Fibroblast of villous mesenchyme (primary cell): ENCODE data around the gene BLID. TPM values are rescaled to one million over a fixed set of nuclear protein-coding genes. Genes with fewer than 3 reads are reported as not detected.

ENCODE experiments used
- DNase-seq: peaks from one replicate; pipeline ENCODE4 v3.0.0-alpha.2; 2010; ENCODE audit warnings: low read depth
- H3K4me3 ChIP-seq: 2 replicates; pipeline ENCODE4 v1.5.1; 2011; ENCODE audit warnings: low read depth, mild to moderate bottlenecking, low read length
- CTCF ChIP-seq: IDR thresholded peaks from 2 replicates; pipeline ENCODE4 v1.5.1; 2012; ENCODE audit warnings: low read depth, mild to moderate bottlenecking, low read length; ENCODE audit not compliant: insufficient read depth
- total RNA-seq: library from RNA; depleted of rRNA; stranded (reverse); fragments of >200 nt; gene quantifications from 2 replicates; pipeline ENCODE4 v1.2.3, GENCODE V29; 2012

Gene BLID
- total RNA-seq, 1 donor: 6.0 TPM

- TF ChIP-seq CTCF: no peak
- DNase-seq: peak; percentile 53
- peak overlapping the region; percentile 43 for H3K4me3 ChIP-seq
Measured at GRCh38 chr11:122158171-122158570, 42.2 kb upstream of the BLID start.

GRCh38 chr11:122157653-122158161, 41.7 kb upstream of the BLID start:
- TF ChIP-seq CTCF: no peak
- H3K4me3 ChIP-seq: peak overlapping the region; percentile 43
- DNase-seq: peak; percentile 57

- no peak for TF ChIP-seq CTCF
- DNase-seq: peak; percentile 72
Measured at GRCh38 chr11:122156940-122157382, 40.9 kb upstream of the BLID start.

GRCh38 chr11:122155765-122156527, 39.9 kb upstream of the BLID start:
- no peak for TF ChIP-seq CTCF
- DNase-seq: no peak

More at GRCh38 chr11:122156940-122157382, 40.9 kb upstream of the BLID start:
- peak overlapping the region; percentile 43 for H3K4me3 ChIP-seq

GRCh38 chr11:122154994-122155393, 39.0 kb upstream of the BLID start:
- TF ChIP-seq CTCF: no peak
- DNase-seq: no peak
- no peak overlapping the region for H3K4me3 ChIP-seq

More at GRCh38 chr11:122155765-122156527, 39.9 kb upstream of the BLID start:
- peak overlapping the region; percentile 43 for H3K4me3 ChIP-seq

- no peak for TF ChIP-seq CTCF
- no peak overlapping the region for H3K4me3 ChIP-seq
- no peak for DNase-seq
Measured at GRCh38 chr11:122154227-122154626, 38.2 kb upstream of the BLID start.
